Endothelial cell of umbilical vein (primary cell): ENCODE measurements around the gene BABAM1. TPM values are rescaled to one million over a fixed set of nuclear protein-coding genes. Genes with fewer than 3 reads are reported as not detected.

Experiments
- BruUV-seq: library from RNA; stranded (reverse); fragments of 400-500 nt; replicated peaks from 2 replicates; lab custom pipeline; 2021; lab: Mats Ljungman, UMichigan
- CTCF ChIA-PET: fragments of 300-600, 350-600 bp; sonication (Branson Sonifier 250); formaldehyde crosslinking; loops from one replicate; lab custom pipeline; 2021; ENCODE audit warnings: antibody characterized with exemption, inconsistent platforms; lab: Charles Lee
- POLR2A ChIA-PET: fragments of 300-600, 350-600 bp; sonication (Branson Sonifier 250); formaldehyde crosslinking; loops from one replicate; lab custom pipeline; 2021; ENCODE audit warnings: antibody characterized with exemption, inconsistent platforms; lab: Charles Lee
- DNase-seq: peaks from one replicate; pipeline ENCODE4 v3.0.0-alpha.2; 2011; ENCODE audit warnings: low read depth, low spot score
- FAIRE-seq: peaks from 2 replicates; lab custom pipeline; 2011; peaks lifted over from hg19 to GRCh38; lab: Jason Lieb, UNC
- H2AFZ ChIP-seq: 2 replicates; pipeline ENCODE4 v1.6.0; 2012; ENCODE audit warnings: low read depth, low read length, control low read depth, inconsistent platforms
- H3K27ac ChIP-seq: 2 replicates; pipeline ENCODE4 v1.5.1; 2011; ENCODE audit warnings: low read depth, mild to moderate bottlenecking, control low read depth, low read length, moderate library complexity; ENCODE audit not compliant: insufficient read depth
- H3K27me3 ChIP-seq, 2 experiments: 2 replicates each; pipeline versions ENCODE4 v1.6.0 to v1.6.1; 2011; ENCODE audit warnings: low read length in 2 of 2, mixed read lengths in 1 of 2; ENCODE audit not compliant: control insufficient read depth in 2 of 2, insufficient read depth in 2 of 2
- H3K36me3 ChIP-seq, 2 experiments: 2 replicates in 1 of 2; 3 replicates in 1 of 2; pipeline ENCODE4 v1.5.1; 2011; ENCODE audit warnings: low read length in 2 of 2, mild to moderate bottlenecking in 1 of 2, moderate library complexity in 1 of 2; ENCODE audit not compliant: control insufficient read depth in 2 of 2, insufficient read depth in 2 of 2; ENCODE audit errors: extremely low read depth in 1 of 2
- H3K4me1 ChIP-seq: 3 replicates; pipeline ENCODE4 v1.5.1; 2011; ENCODE audit warnings: mild to moderate bottlenecking, low read length; ENCODE audit not compliant: control insufficient read depth, insufficient read depth; ENCODE audit errors: extremely low read depth
- H3K4me2 ChIP-seq: 2 replicates; pipeline ENCODE4 v1.6.1; 2011; ENCODE audit warnings: low read length, control low read depth, mixed read lengths; ENCODE audit not compliant: insufficient read depth
- H3K4me3 ChIP-seq, 3 experiments: fragments of 200-600 bp in 1 of 3; sonication (generic), shearing (Covaris generic) in 1 of 3; replicated peaks in 1 of 3; 2 replicates each; pipeline ENCODE4 v1.5.1; 2011 to 2016; ENCODE audit warnings: control low read depth in 3 of 3, low read length in 3 of 3, mild to moderate bottlenecking in 2 of 3, inconsistent platforms in 1 of 3, low read depth in 1 of 3, moderate library complexity in 1 of 3; ENCODE audit not compliant: insufficient read depth in 1 of 3
- H3K79me2 ChIP-seq: 2 replicates; pipeline ENCODE4 v1.6.0; 2012; ENCODE audit warnings: low read length, inconsistent platforms; ENCODE audit not compliant: control insufficient read depth, insufficient read depth
- H3K9ac ChIP-seq: replicated peaks from 2 replicates; pipeline ENCODE3; 2011; ENCODE audit warnings: low read length, control low read depth; ENCODE audit not compliant: insufficient read depth; ENCODE audit errors: extremely low read depth
- H3K9me1 ChIP-seq: replicated peaks from 3 replicates; pipeline ENCODE4 v1.6.0; 2011; ENCODE audit warnings: mild to moderate bottlenecking, low read length; ENCODE audit not compliant: control insufficient read depth, insufficient read depth; ENCODE audit errors: extremely low read depth
- H3K9me3 ChIP-seq: replicated peaks from 2 replicates; pipeline ENCODE4 v1.5.1; 2012; ENCODE audit warnings: low read length, inconsistent platforms; ENCODE audit not compliant: control insufficient read depth, insufficient read depth
- H4K20me1 ChIP-seq: replicated peaks from 2 replicates; pipeline ENCODE3; 2011; ENCODE audit warnings: mild to moderate bottlenecking, low read length; ENCODE audit not compliant: control insufficient read depth, insufficient read depth; ENCODE audit errors: extremely low read depth
- EZH2 ChIP-seq: IDR thresholded peaks from 2 replicates; pipeline ENCODE4 v1.6.1; 2012; ENCODE audit warnings: borderline replicate concordance, low read depth, mild to moderate bottlenecking, moderate library complexity, low read length, inconsistent platforms; ENCODE audit not compliant: severe bottlenecking
- GATA2 ChIP-seq: IDR thresholded peaks from 2 replicates; pipeline ENCODE4 v1.7.0; 2011; ENCODE audit warnings: low read depth, mild to moderate bottlenecking, moderate library complexity, mixed read lengths, low read length; ENCODE audit not compliant: insufficient read length, insufficient read depth
- POLR2AphosphoS5 ChIP-seq: IDR thresholded peaks from 2 replicates; pipeline ENCODE4 v1.6.1; 2012; ENCODE audit warnings: low read depth, mild to moderate bottlenecking, control low read depth, low read length, moderate library complexity; ENCODE audit not compliant: insufficient read depth
- dilution Hi-C: fragments of 300-500 bp; cut with MboI; formaldehyde crosslinking; loops from one replicate; pipeline ENCODE4 v1.15.0; 2019; ENCODE audit warnings: low sequenced_read_pairs; ENCODE audit not compliant: extremely low pct_ligation_motif_present
- intact Hi-C: fragments of 100-400 bp; cut with micrococcal nuclease; formaldehyde crosslinking; loops from one replicate; pipeline ENCODE4 v1.10.0; 2022
- polyA plus RNA-seq, 4 experiments: library from polyadenylated mRNA; depleted of rRNA in 3 of 4; stranded (reverse) in 3 of 4; unstranded in 1 of 4; fragments of >200 nt; gene quantifications; 2 replicates each; pipeline versions ENCODE4 v1.2.1 to v1.2.3, GENCODE V29; 2011 to 2012; ENCODE audit warnings: missing spikeins in 1 of 4
- total RNA-seq: library from RNA; stranded (reverse); gene quantifications from 2 replicates; pipeline ENCODE4 v1.2.3, GENCODE V29; 2021
- TF ChIP-seq, protein P1 (sequence below), 2 donors: IDR thresholded peaks; 1 replicate in 1 of 2; 2 replicates in 1 of 2; pipeline ENCODE4 v1.5.1; 2011; ENCODE audit warnings: low read length in 2 of 2, mild to moderate bottlenecking in 2 of 2, moderate library complexity in 2 of 2, control low read depth in 1 of 2, inconsistent platforms in 1 of 2, low read depth in 1 of 2; ENCODE audit not compliant: insufficient read depth in 1 of 2; ENCODE audit errors: extremely low read depth in 1 of 2

The BABAM1 gene
- total and polyA plus RNA-seq, 2 donors (not counting 3 experiments of a cell fraction or from before 2014, with no cell fraction given), result 118 to 140 TPM

DNA sequence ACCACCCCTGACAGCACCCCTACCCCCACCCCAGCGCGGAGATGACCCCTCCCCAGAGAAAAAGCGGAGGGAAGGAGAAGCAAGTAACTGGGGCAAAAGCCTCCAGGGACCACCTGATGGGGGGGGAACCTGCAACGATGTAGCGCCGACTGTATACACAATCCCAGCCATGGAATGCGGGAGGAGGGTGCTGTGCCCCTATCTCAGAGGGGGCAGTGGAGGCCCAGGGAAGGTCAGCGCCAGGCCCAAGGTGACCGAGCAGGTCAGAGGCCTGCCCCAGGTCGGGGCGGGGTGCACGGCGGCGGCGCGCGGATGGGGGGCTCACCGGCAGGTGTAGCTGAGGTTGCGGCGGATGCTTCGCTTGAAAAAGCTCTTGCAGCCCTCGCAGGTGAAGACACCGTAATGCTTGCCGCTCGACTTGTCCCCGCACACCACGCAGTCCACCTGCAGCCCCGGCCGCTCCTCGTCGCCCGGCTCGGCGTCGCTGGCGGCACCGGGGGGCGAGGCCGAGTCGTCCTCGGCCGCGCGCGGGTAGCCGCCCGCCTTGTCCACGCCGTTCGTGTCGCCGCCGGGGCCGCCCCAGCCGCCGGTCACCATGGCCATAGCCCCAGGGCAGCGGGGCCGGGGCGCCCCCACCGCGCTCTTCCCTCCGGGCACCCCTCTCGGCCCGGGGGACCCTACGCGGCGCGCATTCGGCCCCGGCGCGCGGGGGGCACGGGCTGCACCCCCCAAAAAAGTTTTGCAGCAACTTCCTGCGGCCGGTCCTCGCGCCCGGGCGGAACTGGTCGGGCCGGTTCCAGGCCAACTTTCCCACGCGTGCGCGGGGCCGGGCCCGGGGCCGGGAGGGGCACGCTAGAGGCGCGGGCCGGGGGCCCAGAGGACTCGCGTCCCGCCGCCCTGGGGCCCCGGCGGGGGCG lies 22.4 kb upstream of the BABAM1 start:
- peak overlapping the region; percentile 65 to 84 (median 74) for H3K4me3 ChIP-seq
- H3K27ac ChIP-seq, result no peak overlapping the region
- dilution Hi-C loops (no loop called here), intact Hi-C loops (no loop called here)
- POLR2A ChIA-PET, result interaction anchor here (0.6 kb wide), 1 partner anchor 186 kb away, joined by 5 read pairs; no protein-coding TSS in a partner anchor
- no peaks in the 10 kb centered on the region for H3K27me3 ChIP-seq
- no TSS peak for BruUV-seq
- CTCF ChIA-PET, result interaction anchor here (1.8 kb wide), 1 partner anchor 10 kb away, joined by 13 read pairs; no protein-coding TSS in a partner anchor
- peak overlapping the region; percentile 25 for H2AFZ ChIP-seq
- peaks cover 27% of the 10 kb centered on the region for H3K79me2 ChIP-seq
- peaks cover 0 to 2% of the 10 kb centered on the region in 2 experiments for H3K36me3 ChIP-seq
- no peak for FAIRE-seq
- no peaks in the 10 kb centered on the region for H3K9me1 ChIP-seq
- peak overlapping the region; percentile 81 for H3K4me2 ChIP-seq
- peak overlapping the region; percentile 24 for H3K9ac ChIP-seq
- peaks cover 28% of the 10 kb centered on the region for H3K4me1 ChIP-seq
- no peaks in the 10 kb centered on the region for H3K9me3 ChIP-seq
- no peak for DNase-seq
- H4K20me1 ChIP-seq, result no peaks in the 10 kb centered on the region
- TF ChIP-seq EZH2, result no peak

DNA sequence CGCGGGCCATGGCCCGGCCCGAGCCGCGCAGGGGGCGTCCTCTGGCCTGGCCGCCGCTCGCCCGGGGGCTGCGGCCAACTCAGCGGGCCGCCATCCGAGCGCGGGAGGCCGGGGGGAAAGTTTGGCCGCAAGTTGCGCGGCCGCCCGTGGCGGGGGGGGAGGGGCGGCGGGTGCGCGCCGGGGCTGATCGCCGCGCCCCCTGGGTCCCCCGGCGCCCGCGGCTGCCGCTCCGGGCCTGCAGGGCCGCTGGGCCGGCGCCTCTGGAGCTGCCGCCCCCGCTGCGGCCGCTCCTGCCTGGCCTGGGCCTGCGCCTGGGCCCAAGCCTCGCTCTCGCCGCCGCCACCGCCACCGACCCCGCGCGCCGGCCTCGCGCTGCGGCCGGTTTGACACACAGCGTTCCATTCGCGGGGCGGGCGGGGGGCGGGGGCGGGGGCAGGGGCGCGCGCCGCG lies 21.7 kb upstream of the BABAM1 start, which contains the start of gene NR2F6:
Gene NR2F6 (minus strand): TSS at position 385 of the 450 bp plus-strand sequence. CDS start 699 bp downstream, outside the sequence.
- Histone ChIP-seq H3K9me1 (no peaks in the 10 kb centered on the region), H3K9me3 (no peaks in the 10 kb centered on the region), H3K79me2 (peaks cover 27% of the 10 kb centered on the region), H3K36me3 (peaks cover 0 to 8% of the 10 kb centered on the region in 2 experiments), H3K4me3 (peak within 1 kb of the TSS; percentile 65 to 84 (median 74)), H3K9ac (peak within 1 kb of the TSS; percentile 62), H2AFZ (peak within 1 kb of the TSS; percentile 91), H4K20me1 (no peaks in the 10 kb centered on the region), H3K27ac (peak within 1 kb of the TSS; percentile 58), H3K4me2 (peak within 1 kb of the TSS; percentile 81), H3K27me3 (no peaks in the 10 kb centered on the region), H3K4me1 (peaks cover 28% of the 10 kb centered on the region)
- peak; percentile 42 for FAIRE-seq
- dilution Hi-C loops (no loop called here), intact Hi-C loops (no loop called here)
- ChIA-PET CTCF (no interaction called here), POLR2A (no interaction called here)
- no TSS peak for BruUV-seq
- no peak for DNase-seq
- no peak for TF ChIP-seq GATA2
- TF ChIP-seq, protein P1, sequence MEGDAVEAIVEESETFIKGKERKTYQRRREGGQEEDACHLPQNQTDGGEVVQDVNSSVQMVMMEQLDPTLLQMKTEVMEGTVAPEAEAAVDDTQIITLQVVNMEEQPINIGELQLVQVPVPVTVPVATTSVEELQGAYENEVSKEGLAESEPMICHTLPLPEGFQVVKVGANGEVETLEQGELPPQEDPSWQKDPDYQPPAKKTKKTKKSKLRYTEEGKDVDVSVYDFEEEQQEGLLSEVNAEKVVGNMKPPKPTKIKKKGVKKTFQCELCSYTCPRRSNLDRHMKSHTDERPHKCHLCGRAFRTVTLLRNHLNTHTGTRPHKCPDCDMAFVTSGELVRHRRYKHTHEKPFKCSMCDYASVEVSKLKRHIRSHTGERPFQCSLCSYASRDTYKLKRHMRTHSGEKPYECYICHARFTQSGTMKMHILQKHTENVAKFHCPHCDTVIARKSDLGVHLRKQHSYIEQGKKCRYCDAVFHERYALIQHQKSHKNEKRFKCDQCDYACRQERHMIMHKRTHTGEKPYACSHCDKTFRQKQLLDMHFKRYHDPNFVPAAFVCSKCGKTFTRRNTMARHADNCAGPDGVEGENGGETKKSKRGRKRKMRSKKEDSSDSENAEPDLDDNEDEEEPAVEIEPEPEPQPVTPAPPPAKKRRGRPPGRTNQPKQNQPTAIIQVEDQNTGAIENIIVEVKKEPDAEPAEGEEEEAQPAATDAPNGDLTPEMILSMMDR (IDR thresholded peaks at IDR 0.05; ENCODE audit: extremely low read depth in 1 of 2, insufficient read depth in 1 of 2, low read depth in 1 of 2, low read length in 2 of 2), result no peak
- peak; percentile 57 for TF ChIP-seq POLR2AphosphoS5
